HG03060 (cell line): ENCODE results near the gene RAET1E.
"Not testable (repeated sequence)": the region's sequence is repeated elsewhere in the genome, so short reads cannot be mapped to it uniquely, and the experiment has no call there.

ENCODE experiments used
- ATAC-seq: cut with Tn5 transposase; IDR thresholded peaks from one replicate; pipeline ENCODE4 v1.9.1; 2021; ENCODE audit warnings: low read depth, moderate number of reproducible peaks; ENCODE audit not compliant: unreplicated experiment

Gene RAET1E

DNA sequence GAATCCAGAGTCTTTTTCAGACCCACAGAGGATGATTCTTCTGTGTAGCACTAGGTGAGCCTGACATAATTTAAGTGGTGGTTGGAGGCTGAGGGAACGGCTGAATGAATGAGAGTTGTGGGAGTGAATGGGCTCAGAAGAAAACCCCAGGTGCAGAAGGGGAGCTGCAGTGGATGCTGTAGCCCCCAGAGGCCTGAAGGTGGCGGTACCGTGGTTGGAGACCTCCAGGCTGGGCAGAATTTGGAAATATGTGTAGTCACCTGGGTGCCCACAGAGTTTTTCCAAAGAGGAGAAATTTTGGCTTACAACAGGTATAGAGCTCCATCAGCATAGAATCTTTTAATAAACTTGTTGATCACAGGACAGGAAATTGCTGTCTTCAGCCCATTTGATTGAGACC lies 31.5 kb upstream of the RAET1E start:
- no peak for ATAC-seq

GRCh38 chr6:149927025-149927424 lies 29.1 kb upstream of the RAET1E start:
- ATAC-seq: not testable (repeated sequence)

DNA sequence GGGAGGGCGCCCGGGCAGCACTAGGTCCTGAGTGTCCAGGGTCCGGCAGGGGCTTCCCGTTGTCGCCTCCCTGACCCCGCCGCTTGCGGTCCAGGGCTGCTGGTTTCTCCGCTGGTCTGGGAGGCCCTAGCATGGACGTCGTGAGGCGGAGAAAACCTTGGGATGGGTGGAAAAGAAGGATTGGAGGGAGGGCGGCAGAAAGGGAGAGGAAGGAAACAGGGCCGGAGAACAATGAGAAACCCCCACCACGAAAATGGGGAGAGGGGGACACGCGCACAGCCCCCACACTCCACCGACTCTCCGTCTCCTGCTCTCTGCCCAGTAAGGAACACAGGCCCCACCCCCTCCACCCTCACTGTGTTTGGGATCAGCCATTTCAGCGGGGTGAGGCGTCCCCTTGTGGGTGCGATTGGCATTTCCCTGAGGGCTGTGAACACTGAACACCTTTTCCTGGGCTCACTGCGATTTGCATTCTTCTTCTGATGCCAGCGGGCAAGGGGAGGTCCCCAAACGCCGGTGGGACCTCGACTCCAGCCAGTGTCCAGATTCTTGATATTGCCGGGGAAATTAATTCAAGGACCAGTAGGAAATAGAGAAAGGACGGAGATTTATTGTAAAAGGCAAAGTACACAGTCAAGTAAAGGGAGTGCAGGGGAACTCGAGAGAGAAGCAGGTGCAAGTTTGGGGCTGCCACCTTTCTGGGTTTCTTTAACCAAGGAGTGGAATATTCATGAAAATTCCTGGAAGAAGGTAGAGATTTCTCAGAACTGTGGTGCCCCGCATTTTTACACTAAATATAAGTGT lies 28.3 kb upstream of the RAET1E start:
- no peak for ATAC-seq

DNA sequence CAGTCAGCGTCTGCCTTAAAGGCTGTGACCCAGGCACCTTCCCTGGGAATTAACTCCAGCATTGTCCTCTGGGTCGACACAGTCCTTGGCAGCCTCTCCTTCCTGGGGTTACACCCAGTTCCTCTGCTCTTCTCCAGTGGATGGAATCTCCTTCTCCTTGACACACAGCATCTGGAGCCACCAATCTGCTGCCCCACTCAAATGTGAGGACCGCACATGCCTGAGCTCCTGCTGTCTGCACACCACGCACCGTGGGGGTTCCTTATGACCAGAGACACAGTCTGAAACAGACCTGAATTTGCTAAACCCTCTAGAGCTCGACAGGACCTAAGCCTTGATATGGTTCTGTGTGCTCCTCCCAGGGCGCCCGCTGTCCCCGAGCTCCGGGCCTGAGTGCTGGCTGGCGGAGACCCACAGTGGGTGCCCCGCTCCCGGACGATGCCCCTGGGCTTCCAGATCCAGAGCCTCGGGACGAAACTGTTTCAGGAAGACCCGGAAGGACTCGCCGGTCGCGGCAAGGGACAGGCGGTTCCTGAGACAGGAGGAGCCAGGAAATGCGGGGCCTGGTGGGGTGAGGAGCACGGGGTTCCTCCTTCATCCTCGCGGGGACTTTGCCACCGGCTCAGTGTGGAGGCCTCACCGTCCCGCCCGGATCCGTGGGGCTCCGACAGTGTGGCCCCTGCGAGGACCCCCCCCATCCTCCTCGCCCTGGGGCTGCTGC lies 27.5 kb upstream of the RAET1E start:
- no peak for ATAC-seq

GRCh38 chr6:149924933-149925252 lies 27.0 kb upstream of the RAET1E start:
- no peak for ATAC-seq

DNA sequence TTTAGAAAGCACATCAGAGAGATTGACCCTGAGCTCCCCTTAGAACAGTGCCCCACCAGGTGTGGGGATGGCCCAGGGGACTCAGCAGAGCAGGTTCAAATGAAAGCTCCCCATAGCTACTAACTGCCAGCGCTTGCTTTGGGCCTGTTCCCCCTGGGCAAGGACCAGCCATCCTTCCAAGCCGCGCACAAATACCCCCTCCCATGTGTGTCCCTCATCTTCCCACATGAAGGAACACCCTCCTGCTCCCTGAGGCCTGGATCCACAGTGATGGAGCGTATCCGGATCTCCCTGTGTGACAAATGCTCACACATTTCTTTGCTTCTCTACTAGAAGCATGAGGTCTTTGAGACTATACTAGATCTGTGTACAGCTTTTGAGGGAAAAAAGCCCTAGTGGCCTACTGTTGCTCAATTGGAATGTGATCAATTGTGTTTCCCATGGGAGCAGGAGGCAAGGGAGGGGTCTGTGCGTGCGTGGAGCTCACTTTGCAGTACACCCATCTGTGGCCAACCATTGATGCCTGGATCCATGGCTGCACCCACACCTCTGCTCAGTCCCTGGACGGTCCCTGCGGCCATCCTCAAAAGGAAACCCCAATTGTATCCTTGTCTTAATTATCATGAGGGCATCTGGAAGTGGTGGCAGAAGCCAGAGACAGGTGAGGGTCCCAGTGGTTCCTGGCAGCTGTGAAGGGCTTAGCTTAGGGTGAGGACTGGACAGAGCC lies 26.5 kb upstream of the RAET1E start:
- ATAC-seq: no peak

DNA sequence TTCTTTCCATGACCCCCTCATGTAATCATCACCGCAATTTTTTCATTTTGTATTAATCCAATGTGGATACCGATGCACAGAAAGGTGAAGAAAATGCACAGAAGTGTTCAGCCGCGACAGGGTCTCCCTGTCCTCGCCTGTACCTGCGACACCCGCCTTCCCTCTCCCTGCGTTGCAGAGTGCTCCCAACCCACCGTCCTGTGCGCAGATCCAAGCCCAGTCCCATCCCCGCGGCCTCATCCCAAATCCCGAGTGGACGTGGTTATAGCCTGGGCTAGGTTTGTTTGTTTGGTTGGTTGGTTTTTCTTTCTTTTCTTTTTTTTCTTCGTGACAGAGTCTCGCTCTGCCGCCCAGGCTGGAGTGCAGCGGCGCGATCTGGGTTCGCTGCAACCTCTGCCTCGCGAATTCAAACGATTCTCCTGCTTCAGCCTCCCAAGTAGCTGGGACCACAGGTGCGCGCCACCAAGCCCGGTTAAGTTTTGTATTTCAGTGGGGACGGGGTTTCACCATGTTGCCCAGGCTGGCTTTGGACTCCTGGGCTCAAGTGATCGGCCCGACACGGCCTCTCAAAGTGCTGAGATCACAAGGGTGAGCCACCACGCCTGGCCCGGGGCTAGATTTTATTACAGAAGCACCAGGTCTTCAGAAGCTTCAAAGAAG lies 25.5 kb upstream of the RAET1E start:
- no peak for ATAC-seq

DNA sequence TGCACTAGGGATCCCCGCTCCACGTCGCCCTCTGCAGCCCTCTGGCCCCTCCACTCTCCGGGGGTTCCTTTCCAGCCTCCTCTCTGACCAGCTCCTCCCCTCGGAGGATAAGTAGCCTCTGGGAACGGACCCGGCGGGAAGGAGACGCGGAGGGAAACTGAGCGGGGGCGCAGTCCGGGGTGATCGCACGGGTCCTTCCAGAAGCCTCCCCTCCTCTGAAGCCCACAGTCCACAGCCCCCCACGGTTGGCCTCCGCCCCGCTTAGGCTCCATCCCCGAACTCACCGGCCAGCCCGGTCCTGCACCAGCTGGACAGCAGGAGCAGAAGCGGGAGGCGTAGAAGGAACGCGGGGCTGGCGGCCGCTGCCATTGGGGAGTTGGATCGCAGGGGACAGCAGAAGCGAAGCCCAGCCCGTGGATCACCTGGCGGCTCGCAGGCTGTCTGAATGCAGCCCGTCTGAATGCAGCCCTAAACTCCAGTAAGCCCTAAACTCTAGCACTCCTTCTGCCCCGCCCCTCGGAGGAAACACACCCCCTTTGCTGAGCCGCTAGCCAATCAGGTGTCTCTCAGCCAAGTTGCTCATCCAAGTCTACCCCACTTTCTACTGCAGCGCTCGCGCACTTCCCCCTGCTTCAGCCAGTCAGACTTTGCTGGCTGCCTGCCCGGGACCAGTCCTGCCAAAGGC lies 24.9 kb upstream of the RAET1E start, which contains the start of gene RAET1G:
TSS of gene RAET1G (minus strand) at position 480 of the 685 bp plus-strand sequence. CDS start at position 369, 111 bp downstream.
- no peak for ATAC-seq

DNA sequence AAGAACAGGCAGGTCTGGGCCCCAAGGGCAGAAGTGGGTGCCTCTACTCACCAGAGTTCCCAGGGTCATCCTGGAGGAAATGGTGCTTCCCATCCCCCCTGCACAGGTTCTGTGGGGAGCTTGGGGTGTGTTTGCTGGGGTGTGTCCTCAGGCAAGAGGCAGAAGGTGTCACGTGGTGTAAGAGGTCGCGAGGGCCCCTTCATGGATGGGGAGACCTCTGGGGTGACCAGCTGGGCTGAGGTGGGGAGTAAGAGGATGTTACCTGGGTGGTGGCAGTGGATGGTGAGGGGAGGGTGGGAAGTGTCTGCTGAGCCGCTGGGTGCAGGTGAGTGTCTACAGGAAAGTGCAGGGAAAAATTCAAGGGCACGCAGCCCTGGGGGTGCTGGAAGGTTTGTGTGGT lies 24.2 kb upstream of the RAET1E start:
- not testable (repeated sequence) for ATAC-seq

- ATAC-seq: no peak
Measured at GRCh38 chr6:149921361-149921760, 23.4 kb upstream of the RAET1E start.

- no peak for ATAC-seq
Measured at GRCh38 chr6:149919834-149920225, 21.9 kb upstream of the RAET1E start.

DNA sequence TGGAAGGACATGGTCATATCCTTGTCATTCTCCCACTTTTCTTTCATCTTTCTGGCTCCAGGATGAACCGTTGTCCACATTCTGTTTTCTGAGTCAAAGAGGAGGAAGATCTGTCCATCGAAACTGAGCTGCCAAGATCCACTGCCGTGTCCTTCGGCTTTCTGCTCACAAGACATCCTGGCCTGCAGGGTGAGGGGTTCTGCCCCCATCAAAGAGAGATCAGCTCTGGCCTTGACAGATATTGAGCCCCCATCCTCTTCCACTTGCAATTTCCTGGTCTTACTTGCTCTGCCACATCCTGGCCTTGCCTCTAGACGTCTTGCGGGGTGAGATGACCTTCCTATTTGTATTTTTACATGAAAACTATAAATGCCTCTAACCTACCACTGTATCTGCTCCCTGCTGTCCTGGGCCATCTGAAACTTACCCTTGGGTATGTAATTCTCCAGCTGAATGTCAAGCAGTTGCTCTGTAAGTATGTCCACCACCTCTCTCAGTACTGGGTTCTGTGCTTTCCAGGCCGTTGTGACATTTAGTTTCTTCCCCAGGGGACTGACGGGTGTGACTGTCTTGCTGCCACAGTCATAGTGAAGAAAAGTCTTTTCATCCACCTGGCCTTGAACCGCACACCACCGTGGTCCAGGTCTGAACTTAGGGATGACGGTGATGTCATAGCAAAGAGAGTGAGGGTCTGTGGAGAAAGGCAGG lies 21.4 kb upstream of the RAET1E start:
- ATAC-seq: not testable (repeated sequence)

GRCh38 chr6:149918151-149918905 lies 20.4 kb upstream of the RAET1E start:
- no peak for ATAC-seq

GRCh38 chr6:149917679-149918078 lies 19.8 kb upstream of the RAET1E start:
- no peak for ATAC-seq

DNA sequence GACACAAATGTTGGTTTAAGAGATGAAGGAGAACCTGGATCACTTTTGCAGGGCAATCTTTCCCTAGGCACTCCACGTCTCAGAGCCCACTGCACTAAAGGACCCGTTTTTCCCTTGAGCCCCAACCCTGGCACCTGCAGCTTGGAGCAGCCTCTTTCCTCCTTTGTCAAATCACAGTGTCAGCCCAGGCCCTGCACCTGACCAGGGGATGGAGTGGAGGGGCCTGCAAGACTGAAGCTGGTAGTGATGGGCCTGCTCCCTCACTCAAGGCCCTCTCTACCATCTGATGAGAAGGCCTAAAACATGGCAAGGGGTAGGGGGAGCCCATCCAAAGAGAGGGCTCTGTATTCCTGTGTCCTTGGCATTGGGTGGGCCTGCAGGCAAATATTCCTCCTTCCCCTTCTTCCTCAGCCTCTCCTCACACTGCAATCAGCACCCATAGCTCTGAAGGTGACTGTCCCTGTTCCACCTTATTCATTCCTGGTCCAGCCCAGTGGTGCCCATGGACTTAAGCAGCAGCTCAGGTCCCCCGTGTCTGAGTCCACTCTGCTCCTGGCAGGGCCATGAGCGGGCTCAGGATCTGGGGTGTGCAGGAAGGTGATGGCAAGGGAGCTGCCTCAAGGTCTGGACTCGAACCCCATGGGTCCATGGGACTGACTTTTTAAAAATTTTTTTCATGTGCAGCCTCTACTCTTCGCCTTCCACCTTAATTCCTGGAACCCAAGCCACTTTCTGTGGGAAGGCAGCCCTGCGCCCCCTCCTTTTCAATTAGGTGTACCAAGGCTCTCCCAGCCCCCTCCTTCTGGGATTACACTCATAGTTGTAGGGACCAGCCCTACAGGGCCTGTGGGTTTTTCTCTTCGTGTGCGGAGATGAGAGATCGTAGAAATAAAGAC lies 18.3 kb upstream of the RAET1E start:
- ATAC-seq: no peak

DNA sequence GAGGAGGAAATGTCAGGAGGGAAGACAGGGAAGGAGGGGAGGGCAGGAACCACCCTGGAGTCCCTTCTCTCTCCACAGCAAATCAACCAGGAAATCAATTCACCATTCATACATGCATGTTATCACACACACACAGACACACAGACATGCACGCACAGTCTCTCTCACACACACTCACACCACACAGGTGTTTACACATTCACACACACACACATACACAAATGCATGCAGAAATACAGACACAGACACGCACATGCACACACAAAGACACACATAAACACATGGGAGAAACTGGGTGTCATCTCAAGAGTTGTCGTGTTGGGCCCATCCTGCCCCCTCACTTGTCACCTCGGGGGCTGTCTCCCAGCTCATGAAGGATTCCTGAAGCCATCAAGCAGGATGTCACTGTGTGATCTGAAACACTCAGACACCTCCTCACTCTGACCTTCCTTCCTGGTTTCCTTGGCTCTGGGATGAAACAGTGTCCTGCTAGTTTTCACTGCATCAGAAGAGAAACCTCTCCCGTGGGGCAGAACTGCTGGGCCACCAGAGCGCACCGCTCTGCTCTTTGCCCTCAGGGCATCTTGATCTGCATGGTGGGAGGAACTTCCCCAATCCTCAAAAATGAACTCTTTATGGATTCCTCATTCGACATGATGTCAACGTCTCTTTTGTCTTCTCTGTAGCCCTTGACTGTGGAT lies 15.8 kb upstream of the RAET1E start:
- ATAC-seq: no peak

GRCh38 chr6:149913085-149913484 lies 15.2 kb upstream of the RAET1E start:
- ATAC-seq: no peak
